ENCODE results near the gene CHMP2A. TPM values are rescaled to one million over a fixed set of nuclear protein-coding genes. Genes with fewer than 3 reads are reported as not detected.

Gene CHMP2A

Small RNA genes within 50 kb of the gene (small RNA-seq; reads per million reads assigned to genes)
- 2.0 reads per million for gene MIR6807 (ENCODE audit: low read depth)
- not detected for gene RN7SL525P (ENCODE audit: low read depth)

Data from mesenchymal stem cell (in vitro differentiated cells and primary cell).